ENCODE results near the gene RND2. TPM values are rescaled to one million over a fixed set of nuclear protein-coding genes. Genes with fewer than 3 reads are reported as not detected.

The RND2 gene
- total and polyA plus RNA-seq, 2 of the 13 experiments (the other 11 are each of a cell fraction or from before 2014, with no cell fraction given): 0.05 to 0.11 TPM

DNA sequence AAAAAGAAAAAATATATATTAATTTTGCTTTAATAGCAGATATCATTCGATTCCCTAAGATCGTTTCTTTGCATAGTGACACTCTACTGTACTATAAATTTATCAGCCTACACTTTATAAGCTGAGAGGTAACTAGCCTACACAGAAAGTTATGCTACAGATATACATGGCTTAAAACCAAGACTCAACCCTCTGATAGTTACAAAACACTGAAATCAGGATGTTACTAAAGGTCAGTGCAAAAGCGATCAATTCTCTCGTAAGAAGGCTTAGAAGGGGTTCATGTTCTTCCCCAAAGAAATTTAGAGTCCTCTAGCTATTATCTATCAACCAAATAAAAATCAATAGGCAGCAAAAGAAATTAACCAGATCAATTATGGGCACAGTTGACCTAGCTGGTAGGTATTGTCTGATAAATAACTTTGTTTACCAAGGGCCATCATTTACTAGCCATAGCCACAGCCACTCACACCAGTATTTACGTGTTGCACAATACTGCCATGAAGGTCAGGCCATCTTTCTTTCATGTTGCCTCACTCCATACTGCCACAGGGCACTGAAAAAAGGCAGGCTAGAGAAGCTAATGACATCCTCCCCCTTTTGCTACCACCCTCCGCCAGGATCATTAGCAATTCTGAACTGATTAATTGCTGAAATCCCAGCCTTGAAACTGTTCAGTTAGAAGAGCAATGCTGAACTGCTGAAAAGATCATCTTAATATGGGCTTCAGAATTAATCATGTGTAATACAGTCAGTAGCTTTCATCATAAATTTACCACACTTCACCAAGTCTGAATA is 43.7 kb downstream of the RND2 start (continued):
- TF ChIP-seq JUNB (CRISPR knock-in tag; IDR thresholded peaks at IDR 0.05; ENCODE audit: borderline replicate concordance) (peak; percentile 41; the same call in 1 of the 2 replicates), ZNF530 (CRISPR knock-in tag; IDR thresholded peaks at IDR 0.05; ENCODE audit: low read depth) (no peak), RARG (CRISPR knock-in tag; IDR thresholded peaks at IDR 0.05; ENCODE audit: low read depth) (no peak), ZNF788 (CRISPR knock-in tag; IDR thresholded peaks at IDR 0.05; ENCODE audit: borderline replicate concordance) (peak; percentile 55; the same call in 1 of the 2 replicates), TCF7 (IDR thresholded peaks at IDR 0.05; ENCODE audit: low read depth) (peak; percentile 96), ZNF431 (CRISPR knock-in tag; IDR thresholded peaks at IDR 0.05; ENCODE audit: borderline replicate concordance, low read depth) (0 out of 2 replicates have a peak, but pooled peaks have one; percentile 65), FOXK1 (CRISPR knock-in tag; IDR thresholded peaks at IDR 0.05; ENCODE audit: borderline replicate concordance, low read depth) (peak; percentile 99), DMAP1 (CRISPR knock-in tag; IDR thresholded peaks at IDR 0.05) (peak; percentile 75), ZNF230 (CRISPR knock-in tag; IDR thresholded peaks at IDR 0.05) (no peak)
- TF ChIP-seq, protein P1, sequence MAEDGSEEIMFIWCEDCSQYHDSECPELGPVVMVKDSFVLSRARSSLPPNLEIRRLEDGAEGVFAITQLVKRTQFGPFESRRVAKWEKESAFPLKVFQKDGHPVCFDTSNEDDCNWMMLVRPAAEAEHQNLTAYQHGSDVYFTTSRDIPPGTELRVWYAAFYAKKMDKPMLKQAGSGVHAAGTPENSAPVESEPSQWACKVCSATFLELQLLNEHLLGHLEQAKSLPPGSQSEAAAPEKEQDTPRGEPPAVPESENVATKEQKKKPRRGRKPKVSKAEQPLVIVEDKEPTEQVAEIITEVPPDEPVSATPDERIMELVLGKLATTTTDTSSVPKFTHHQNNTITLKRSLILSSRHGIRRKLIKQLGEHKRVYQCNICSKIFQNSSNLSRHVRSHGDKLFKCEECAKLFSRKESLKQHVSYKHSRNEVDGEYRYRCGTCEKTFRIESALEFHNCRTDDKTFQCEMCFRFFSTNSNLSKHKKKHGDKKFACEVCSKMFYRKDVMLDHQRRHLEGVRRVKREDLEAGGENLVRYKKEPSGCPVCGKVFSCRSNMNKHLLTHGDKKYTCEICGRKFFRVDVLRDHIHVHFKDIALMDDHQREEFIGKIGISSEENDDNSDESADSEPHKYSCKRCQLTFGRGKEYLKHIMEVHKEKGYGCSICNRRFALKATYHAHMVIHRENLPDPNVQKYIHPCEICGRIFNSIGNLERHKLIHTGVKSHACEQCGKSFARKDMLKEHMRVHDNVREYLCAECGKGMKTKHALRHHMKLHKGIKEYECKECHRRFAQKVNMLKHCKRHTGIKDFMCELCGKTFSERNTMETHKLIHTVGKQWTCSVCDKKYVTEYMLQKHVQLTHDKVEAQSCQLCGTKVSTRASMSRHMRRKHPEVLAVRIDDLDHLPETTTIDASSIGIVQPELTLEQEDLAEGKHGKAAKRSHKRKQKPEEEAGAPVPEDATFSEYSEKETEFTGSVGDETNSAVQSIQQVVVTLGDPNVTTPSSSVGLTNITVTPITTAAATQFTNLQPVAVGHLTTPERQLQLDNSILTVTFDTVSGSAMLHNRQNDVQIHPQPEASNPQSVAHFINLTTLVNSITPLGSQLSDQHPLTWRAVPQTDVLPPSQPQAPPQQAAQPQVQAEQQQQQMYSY (CRISPR knock-in tag; IDR thresholded peaks at IDR 0.05): no peak
- TF ChIP-seq, protein P2, sequence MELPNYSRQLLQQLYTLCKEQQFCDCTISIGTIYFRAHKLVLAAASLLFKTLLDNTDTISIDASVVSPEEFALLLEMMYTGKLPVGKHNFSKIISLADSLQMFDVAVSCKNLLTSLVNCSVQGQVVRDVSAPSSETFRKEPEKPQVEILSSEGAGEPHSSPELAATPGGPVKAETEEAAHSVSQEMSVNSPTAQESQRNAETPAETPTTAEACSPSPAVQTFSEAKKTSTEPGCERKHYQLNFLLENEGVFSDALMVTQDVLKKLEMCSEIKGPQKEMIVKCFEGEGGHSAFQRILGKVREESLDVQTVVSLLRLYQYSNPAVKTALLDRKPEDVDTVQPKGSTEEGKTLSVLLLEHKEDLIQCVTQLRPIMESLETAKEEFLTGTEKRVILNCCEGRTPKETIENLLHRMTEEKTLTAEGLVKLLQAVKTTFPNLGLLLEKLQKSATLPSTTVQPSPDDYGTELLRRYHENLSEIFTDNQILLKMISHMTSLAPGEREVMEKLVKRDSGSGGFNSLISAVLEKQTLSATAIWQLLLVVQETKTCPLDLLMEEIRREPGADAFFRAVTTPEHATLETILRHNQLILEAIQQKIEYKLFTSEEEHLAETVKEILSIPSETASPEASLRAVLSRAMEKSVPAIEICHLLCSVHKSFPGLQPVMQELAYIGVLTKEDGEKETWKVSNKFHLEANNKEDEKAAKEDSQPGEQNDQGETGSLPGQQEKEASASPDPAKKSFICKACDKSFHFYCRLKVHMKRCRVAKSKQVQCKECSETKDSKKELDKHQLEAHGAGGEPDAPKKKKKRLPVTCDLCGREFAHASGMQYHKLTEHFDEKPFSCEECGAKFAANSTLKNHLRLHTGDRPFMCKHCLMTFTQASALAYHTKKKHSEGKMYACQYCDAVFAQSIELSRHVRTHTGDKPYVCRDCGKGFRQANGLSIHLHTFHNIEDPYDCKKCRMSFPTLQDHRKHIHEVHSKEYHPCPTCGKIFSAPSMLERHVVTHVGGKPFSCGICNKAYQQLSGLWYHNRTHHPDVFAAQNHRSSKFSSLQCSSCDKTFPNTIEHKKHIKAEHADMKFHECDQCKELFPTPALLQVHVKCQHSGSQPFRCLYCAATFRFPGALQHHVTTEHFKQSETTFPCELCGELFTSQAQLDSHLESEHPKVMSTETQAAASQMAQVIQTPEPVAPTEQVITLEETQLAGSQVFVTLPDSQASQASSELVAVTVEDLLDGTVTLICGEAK (IDR thresholded peaks at IDR 0.05): no peak
- TF ChIP-seq, protein P2 (CRISPR knock-in tag; IDR thresholded peaks at IDR 0.05): no peak; the same call in 1 of the 2 replicates
- TF ChIP-seq, protein P3, sequence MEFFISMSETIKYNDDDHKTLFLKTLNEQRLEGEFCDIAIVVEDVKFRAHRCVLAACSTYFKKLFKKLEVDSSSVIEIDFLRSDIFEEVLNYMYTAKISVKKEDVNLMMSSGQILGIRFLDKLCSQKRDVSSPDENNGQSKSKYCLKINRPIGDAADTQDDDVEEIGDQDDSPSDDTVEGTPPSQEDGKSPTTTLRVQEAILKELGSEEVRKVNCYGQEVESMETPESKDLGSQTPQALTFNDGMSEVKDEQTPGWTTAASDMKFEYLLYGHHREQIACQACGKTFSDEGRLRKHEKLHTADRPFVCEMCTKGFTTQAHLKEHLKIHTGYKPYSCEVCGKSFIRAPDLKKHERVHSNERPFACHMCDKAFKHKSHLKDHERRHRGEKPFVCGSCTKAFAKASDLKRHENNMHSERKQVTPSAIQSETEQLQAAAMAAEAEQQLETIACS (CRISPR knock-in tag; IDR thresholded peaks at IDR 0.05): no peak
- TF ChIP-seq, protein P4, sequence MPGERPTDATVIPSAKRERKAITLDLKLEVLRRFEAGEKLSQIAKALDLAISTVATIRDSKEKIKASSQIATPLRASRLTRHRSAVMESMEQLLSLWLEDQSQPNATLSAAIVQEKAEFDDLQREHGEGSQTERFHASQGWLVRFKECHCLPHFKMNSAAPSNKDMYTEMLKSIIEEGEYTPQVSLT (CRISPR knock-in tag; IDR thresholded peaks at IDR 0.05; ENCODE audit: borderline replicate concordance, low read depth): no peak

Measured in HepG2 (cell line).